Spleen (tissue), 7 donors: ENCODE results near the gene TMEM203.

Experiments
- POLR2A ChIP-seq, 3 donors: fragments of 450-650 bp; IDR thresholded peaks; one replicate each; pipeline ENCODE4 v1.5.1; 2017; ENCODE audit warnings: antibody characterized with exemption in 3 of 3, mild to moderate bottlenecking in 1 of 3
- TF ChIP-seq, protein P1 (sequence below), 11 experiments: fragments of 200-600 bp in 7 of 11; fragments of 450-650 bp in 4 of 11; sonication (generic) in 4 of 11; IDR thresholded peaks in 8 of 11; conservative IDR thresholded peaks in 3 of 11; 1 replicate in 7 of 11; 2 replicates in 4 of 11; pipeline versions ENCODE4 v1.4.0 to v1.8.0; 2016 to 2021; ENCODE audit warnings: antibody characterized with exemption in 11 of 11, inconsistent platforms in 4 of 11, mild to moderate bottlenecking in 1 of 11
- donor health status: DM: no; HTN: no; CAD: no; lungs with moderate emphysema.
- donor health status: DM: no; HTN: no; CAD: no.
- donor health status: DM: no; HTN: no; CAD: no.

GRCh38 chr9:137176302-137177182 is 28.9 kb downstream of the TMEM203 start:
- TF ChIP-seq, protein P1, sequence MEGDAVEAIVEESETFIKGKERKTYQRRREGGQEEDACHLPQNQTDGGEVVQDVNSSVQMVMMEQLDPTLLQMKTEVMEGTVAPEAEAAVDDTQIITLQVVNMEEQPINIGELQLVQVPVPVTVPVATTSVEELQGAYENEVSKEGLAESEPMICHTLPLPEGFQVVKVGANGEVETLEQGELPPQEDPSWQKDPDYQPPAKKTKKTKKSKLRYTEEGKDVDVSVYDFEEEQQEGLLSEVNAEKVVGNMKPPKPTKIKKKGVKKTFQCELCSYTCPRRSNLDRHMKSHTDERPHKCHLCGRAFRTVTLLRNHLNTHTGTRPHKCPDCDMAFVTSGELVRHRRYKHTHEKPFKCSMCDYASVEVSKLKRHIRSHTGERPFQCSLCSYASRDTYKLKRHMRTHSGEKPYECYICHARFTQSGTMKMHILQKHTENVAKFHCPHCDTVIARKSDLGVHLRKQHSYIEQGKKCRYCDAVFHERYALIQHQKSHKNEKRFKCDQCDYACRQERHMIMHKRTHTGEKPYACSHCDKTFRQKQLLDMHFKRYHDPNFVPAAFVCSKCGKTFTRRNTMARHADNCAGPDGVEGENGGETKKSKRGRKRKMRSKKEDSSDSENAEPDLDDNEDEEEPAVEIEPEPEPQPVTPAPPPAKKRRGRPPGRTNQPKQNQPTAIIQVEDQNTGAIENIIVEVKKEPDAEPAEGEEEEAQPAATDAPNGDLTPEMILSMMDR (IDR thresholded peaks at IDR 0.05 in 8 of 11, conservative IDR thresholded peaks at IDR 0.05 in 3 of 11), result peak in 6 of 11 experiments; percentile 10 to 47 (median 32)
- no peak for TF ChIP-seq POLR2A (IDR thresholded peaks at IDR 0.05)
